Right lobe of liver (tissue), 6 donors: ENCODE measurements around the gene RAP1B. TPM values are rescaled to one million over a fixed set of nuclear protein-coding genes. Genes with fewer than 3 reads are reported as not detected.

Source experiments
- ATAC-seq, 4 donors: fragments of 200-7000 bp; cut with Tn5 transposase; one replicate each; pipeline ENCODE4 v1.9.1; 2020; ENCODE audit warnings: mild to moderate bottlenecking in 4 of 4, moderate library complexity in 4 of 4
- DNase-seq, 3 donors: peaks; one replicate each; pipeline ENCODE4 v3.0.0-alpha.2; 2020
- H3K27ac ChIP-seq, 3 donors: fragments of 200-600 bp; one replicate each; pipeline ENCODE4 v1.8.0; 2022
- H3K27me3 ChIP-seq, 2 donors: fragments of 200-600 bp; one replicate each; pipeline ENCODE4 v1.8.0; 2022
- H3K36me3 ChIP-seq, 4 donors: fragments of 200-600 bp; sonication (generic) in 1 of 4; one replicate each; pipeline versions ENCODE4 v1.5.1 to v1.8.0; 2017 to 2022; ENCODE audit warnings: control low read depth in 1 of 4
- H3K4me1 ChIP-seq, 4 donors: fragments of 200-600 bp; sonication (generic) in 1 of 4; one replicate each; pipeline versions ENCODE4 v1.5.1 to v1.8.0; 2017 to 2022; ENCODE audit warnings: control low read depth in 1 of 4
- H3K4me3 ChIP-seq, 3 donors: fragments of 200-600 bp; one replicate each; pipeline ENCODE4 v1.8.0; 2022
- H3K9me3 ChIP-seq, 4 donors: fragments of 200-600 bp; sonication (generic) in 1 of 4; one replicate each; pipeline versions ENCODE4 v1.5.1 to v1.8.0; 2017 to 2022; ENCODE audit warnings: control low read depth in 1 of 4
- POLR2A ChIP-seq: fragments of 450-650 bp; IDR thresholded peaks from one replicate; pipeline ENCODE4 v1.6.1; 2017; ENCODE audit warnings: antibody characterized with exemption, mild to moderate bottlenecking
- WGBS: methylation state at CpG from one replicate; pipeline ENCODE4 v1.1.6; 2018; ENCODE audit warnings: low coverage, low lambda C conversion rate; ENCODE audit not compliant: insufficient coverage; ENCODE audit errors: missing lambda C conversion rate; 5-methylcytosine and 5-hydroxymethylcytosine counted together
- intact Hi-C, 2 donors: fragments of 100-400 bp; cut with DNase I; formaldehyde crosslinking; loops; one replicate each; pipeline versions ENCODE4 v1.11.2 to v1.14.1; 2022
- total RNA-seq, 6 experiments: library from RNA; depleted of rRNA in 2 of 6; stranded (reverse); fragments of >200 nt in 2 of 6; fragmentation: NEBNext Ultra II Directional in 3 of 6; extraction: Animal tissue kit (Norgen Biotek cat#: 25700) in 3 of 6; gene quantifications; one replicate each; pipeline versions ENCODE4 v1.1.0 to v1.2.4, GENCODE V29; 2016 to 2023
- TF ChIP-seq, protein P1 (sequence below), 4 donors: fragments of 200-600 bp in 3 of 4; fragments of 450-650 bp in 1 of 4; IDR thresholded peaks; one replicate each; pipeline versions ENCODE4 v1.5.1 to v1.8.0; 2016 to 2022; ENCODE audit warnings: antibody characterized with exemption in 4 of 4, mild to moderate bottlenecking in 2 of 4
- donor health status: DM: no; HTN: yes; CAD: no.
- donor health status: DM: no; HTN: no; CAD: no.
- donor health status: DM: no; HTN: no; CAD: no.
- donor health status: DM: no; HTN: yes; CAD: no.
- donor health status: DM: no; HTN: yes; CAD: no.

Gene RAP1B
- total RNA-seq, 6 experiments from 2014 or later: 49.7 to 120 (median 64.3) TPM

DNA sequence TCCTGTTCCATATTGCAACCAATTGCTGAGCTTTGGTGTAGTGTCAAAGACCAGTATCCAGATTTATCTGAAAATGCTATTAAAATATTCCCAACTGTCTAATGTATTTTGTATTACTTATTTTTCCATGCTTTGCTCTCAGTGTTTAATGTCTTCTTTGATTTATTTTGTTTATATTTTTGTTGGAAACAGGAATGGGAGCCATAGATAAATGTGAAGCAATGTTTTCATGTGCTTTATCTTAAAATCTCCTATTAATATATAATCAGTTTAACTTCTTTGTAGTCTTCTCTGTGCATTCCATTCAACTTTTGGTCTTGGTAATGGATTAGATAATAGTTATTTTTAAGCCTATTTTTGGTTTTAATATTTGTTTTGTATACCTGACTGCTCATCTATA lies 8.8 kb downstream of the RAP1B start:
- Histone ChIP-seq H3K27me3 (no peaks in the 10 kb centered on the region), H3K4me1 (peaks cover 0 to 67% (median 16%) of the 10 kb centered on the region in 4 donors), H3K9me3 (no peaks in the 10 kb centered on the region), H3K4me3 (no peak overlapping the region), H3K27ac (no peak overlapping the region), H3K36me3 (no peaks in the 10 kb centered on the region)
- ATAC-seq (no peak), DNase-seq (no peak)
- TF ChIP-seq, protein P1, sequence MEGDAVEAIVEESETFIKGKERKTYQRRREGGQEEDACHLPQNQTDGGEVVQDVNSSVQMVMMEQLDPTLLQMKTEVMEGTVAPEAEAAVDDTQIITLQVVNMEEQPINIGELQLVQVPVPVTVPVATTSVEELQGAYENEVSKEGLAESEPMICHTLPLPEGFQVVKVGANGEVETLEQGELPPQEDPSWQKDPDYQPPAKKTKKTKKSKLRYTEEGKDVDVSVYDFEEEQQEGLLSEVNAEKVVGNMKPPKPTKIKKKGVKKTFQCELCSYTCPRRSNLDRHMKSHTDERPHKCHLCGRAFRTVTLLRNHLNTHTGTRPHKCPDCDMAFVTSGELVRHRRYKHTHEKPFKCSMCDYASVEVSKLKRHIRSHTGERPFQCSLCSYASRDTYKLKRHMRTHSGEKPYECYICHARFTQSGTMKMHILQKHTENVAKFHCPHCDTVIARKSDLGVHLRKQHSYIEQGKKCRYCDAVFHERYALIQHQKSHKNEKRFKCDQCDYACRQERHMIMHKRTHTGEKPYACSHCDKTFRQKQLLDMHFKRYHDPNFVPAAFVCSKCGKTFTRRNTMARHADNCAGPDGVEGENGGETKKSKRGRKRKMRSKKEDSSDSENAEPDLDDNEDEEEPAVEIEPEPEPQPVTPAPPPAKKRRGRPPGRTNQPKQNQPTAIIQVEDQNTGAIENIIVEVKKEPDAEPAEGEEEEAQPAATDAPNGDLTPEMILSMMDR (IDR thresholded peaks at IDR 0.05): no peak
- no peak for TF ChIP-seq POLR2A
- intact Hi-C loops: no loop called here

DNA sequence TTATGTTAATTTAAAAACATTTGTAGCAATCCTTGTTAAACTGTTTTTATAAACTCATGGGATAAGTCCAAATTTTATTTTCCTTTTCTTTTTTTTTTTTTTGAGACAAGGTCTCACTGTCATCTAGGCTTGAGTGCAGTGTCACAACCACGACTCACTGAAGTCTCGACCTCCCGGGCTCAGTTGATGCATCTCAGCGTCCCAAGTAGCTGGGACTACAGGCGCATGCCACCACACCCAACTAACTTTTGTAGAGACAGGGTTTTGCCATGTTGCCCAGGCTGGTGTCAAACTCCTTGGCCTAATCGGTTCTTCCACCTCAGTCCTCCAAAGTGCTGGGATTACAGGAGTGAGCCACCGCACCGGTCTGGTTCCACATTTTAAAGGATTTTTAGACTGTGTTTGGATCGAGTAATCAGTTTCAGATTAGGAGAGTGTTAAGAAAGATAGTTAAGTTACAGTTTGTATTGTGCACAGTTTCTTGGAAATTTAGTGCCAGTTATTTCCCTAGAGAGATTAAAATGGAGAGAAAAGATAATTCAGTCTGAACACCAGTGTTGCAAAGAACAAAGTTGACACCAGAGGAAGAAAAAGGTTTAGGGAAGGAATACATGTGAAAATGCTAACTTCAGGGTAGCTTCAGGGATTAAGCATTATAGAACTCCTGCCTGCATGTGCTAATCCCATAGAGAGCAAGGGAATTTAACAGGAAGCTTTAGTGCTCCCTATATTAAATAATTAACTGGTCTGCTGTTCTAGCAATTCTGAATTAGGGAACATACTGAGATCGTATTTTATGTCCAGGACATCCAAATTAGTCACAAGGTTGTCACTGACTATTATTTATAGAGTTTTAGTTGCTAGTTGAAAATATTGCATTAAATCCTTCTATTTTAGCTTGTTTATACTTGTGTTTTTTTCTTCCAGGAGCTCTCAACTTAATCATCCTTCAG lies 10.1 kb downstream of the RAP1B start:
- 69% methylated on average over 10 of the region's 10 CpGs for WGBS
- H3K4me3 ChIP-seq: no peak overlapping the region
- intact Hi-C loops: no loop called here
- H3K4me1 ChIP-seq: peaks cover 0 to 56% (median 16%) of the 10 kb centered on the region in 4 donors
- H3K27me3 ChIP-seq: no peaks in the 10 kb centered on the region
- ATAC-seq (no peak), DNase-seq (no peak)
- peaks cover 0 to 2% (median 0%) of the 10 kb centered on the region in 4 donors for H3K36me3 ChIP-seq
- H3K27ac ChIP-seq: no peak overlapping the region
- H3K9me3 ChIP-seq: no peaks in the 10 kb centered on the region
- TF ChIP-seq POLR2A: no peak
- TF ChIP-seq, protein P1 (IDR thresholded peaks at IDR 0.05): no peak

DNA sequence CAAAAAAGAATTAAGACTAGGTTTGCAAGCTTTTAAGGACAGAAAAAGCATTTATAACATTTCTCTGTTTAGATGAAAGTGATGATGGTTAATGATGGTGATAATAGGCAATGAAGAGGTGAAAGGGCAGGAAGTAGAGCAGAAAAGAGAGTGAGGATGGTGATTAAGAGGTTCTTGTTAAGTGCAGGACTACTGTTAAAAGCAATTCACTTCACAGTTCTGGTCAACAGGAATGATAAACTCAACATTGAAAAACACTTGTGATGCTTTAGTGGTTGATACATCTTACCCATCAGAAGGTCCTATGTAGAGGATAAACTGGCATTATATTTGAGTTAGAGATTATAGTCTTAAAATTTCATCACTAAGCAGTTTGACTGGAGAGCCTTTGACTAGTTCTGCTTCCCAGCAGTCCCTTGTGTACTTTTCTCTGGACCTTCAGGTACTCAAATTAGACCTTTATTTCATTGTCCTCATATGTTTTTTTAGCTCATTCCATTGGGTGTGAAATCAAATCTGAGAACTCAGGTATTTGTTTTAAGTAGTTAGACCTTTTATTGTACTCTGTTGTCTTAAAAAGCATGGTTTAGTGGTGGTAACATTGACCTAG lies 10.9 kb downstream of the RAP1B start:
- no peaks in the 10 kb centered on the region for H3K9me3 ChIP-seq
- H3K4me1 ChIP-seq: peaks cover 0 to 50% (median 16%) of the 10 kb centered on the region in 4 donors
- ATAC-seq (peak in 3 of 4 donors; percentile 22 to 54 (median 34)), DNase-seq (no peak)
- no peaks in the 10 kb centered on the region for H3K27me3 ChIP-seq
- intact Hi-C loops: no loop called here
- H3K4me3 ChIP-seq: no peak overlapping the region
- no peak overlapping the region for H3K27ac ChIP-seq
- H3K36me3 ChIP-seq: peaks cover 0 to 2% (median 0%) of the 10 kb centered on the region in 4 donors
- TF ChIP-seq, protein P1 (IDR thresholded peaks at IDR 0.05): no peak
- no peak for TF ChIP-seq POLR2A

- no peak for TF ChIP-seq POLR2A
- TF ChIP-seq, protein P1 (IDR thresholded peaks at IDR 0.05): no peak
Observed at GRCh38 chr12:68622250-68622649, 11.6 kb downstream of the RAP1B start.

More at GRCh38 chr12:68622250-68622649, 11.6 kb downstream of the RAP1B start:
- no peak overlapping the region for H3K4me3 ChIP-seq
- WGBS: 62% methylated on average over 1 of the region's 1 CpG
- H3K9me3 ChIP-seq: no peaks in the 10 kb centered on the region
- peak in 3 of 4 donors; percentile 12 to 48 (median 22) for ATAC-seq
- H3K4me1 ChIP-seq: peaks cover 0 to 43% (median 16%) of the 10 kb centered on the region in 4 donors
- intact Hi-C loops: no loop called here
- H3K27ac ChIP-seq: no peak overlapping the region
- DNase-seq: no peak
- H3K27me3 ChIP-seq: no peaks in the 10 kb centered on the region
- peaks cover 0 to 2% (median 0%) of the 10 kb centered on the region in 4 donors for H3K36me3 ChIP-seq
